ENCODE data around the gene KIF21B. TPM values are rescaled to one million over a fixed set of nuclear protein-coding genes. Genes with fewer than 3 reads are reported as not detected.

Gene KIF21B
- total RNA-seq, 2 donors from 2014 or later = 1.6 to 3.4 TPM

GRCh38 chr1:201068976-201069375, 45.5 kb upstream of the KIF21B start:
- intact Hi-C loops (cut with DNase I) = no loop called here
- ATAC-seq = no peak
- Histone ChIP-seq H3K27me3 (no peaks in the 10 kb centered on the region), H3K4me3 (no peak overlapping the region), H3K36me3 (replicated peaks in 1 of 2; ENCODE audit: insufficient read depth in 1 of 2, low read depth in 2 of 2) (no peaks in the 10 kb centered on the region), H3K9me3 (no peaks in the 10 kb centered on the region), H3K27ac (no peak overlapping the region), H3K4me1 (no peaks in the 10 kb centered on the region)
- TF ChIP-seq POLR2A (IDR thresholded peaks at IDR 0.05) = no peak
- TF ChIP-seq, protein P1, sequence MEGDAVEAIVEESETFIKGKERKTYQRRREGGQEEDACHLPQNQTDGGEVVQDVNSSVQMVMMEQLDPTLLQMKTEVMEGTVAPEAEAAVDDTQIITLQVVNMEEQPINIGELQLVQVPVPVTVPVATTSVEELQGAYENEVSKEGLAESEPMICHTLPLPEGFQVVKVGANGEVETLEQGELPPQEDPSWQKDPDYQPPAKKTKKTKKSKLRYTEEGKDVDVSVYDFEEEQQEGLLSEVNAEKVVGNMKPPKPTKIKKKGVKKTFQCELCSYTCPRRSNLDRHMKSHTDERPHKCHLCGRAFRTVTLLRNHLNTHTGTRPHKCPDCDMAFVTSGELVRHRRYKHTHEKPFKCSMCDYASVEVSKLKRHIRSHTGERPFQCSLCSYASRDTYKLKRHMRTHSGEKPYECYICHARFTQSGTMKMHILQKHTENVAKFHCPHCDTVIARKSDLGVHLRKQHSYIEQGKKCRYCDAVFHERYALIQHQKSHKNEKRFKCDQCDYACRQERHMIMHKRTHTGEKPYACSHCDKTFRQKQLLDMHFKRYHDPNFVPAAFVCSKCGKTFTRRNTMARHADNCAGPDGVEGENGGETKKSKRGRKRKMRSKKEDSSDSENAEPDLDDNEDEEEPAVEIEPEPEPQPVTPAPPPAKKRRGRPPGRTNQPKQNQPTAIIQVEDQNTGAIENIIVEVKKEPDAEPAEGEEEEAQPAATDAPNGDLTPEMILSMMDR (IDR thresholded peaks at IDR 0.05) = no peak
- WGBS, 2 donors = 49 to 71% methylated on average over 4 of the region's 4 CpGs
- no peak for DNase-seq

DNA sequence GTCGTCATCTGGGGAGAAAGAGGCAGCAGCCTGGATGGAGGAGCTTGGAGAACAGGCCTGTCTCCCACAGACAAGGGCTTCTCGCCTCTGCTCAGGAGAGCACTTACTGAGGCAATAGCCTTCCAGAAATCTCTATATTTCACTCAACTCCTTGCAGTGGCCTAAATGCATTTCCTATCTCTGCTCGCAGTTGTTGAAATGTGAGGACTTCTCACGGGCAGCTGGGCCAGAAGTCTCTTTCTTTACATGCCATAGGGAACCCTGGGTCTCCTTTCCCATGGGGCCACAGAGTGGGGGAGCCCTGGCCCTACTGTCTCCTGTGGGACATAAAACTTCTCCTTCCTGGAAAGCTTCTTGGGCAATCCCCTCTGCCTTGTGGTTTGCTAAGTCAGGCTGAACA, 43.5 kb upstream of the KIF21B start:
- H3K36me3 ChIP-seq (replicated peaks in 1 of 2; ENCODE audit: insufficient read depth in 1 of 2, low read depth in 2 of 2) = no peaks in the 10 kb centered on the region
- H3K9me3 ChIP-seq = no peaks in the 10 kb centered on the region
- ATAC-seq = no peak
- no peaks in the 10 kb centered on the region for H3K27me3 ChIP-seq
- TF ChIP-seq, protein P1 (IDR thresholded peaks at IDR 0.05) = no peak
- TF ChIP-seq POLR2A (IDR thresholded peaks at IDR 0.05) = no peak
- no peak overlapping the region for H3K27ac ChIP-seq
- no peaks in the 10 kb centered on the region for H3K4me1 ChIP-seq
- intact Hi-C loops (cut with DNase I) = no loop called here
- no peak overlapping the region for H3K4me3 ChIP-seq
- DNase-seq = no peak
- 64% methylated on average over 3 to 4 of the region's 4 CpGs for WGBS, 2 donors

DNA sequence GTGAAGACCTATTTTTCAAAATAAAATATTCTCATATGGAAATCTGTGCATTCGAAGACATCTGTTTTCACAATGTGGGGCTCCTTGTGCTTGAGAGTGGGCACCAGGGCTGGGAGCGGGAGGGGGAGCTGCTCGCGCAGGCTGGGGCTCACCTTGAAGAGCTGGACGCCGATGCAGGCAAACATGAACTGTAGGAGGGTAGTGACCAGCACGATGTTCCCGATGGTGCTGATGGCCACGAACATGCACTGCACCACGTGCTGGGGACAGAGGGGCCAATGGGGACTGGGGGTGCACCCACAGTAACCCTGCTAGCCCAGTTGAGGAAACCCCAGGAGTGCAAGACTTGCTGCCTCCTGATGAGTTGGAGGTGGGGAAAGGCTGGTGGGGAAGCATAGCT, 42.2 kb upstream of the KIF21B start:
- Histone ChIP-seq H3K4me3 (no peak overlapping the region), H3K27me3 (no peaks in the 10 kb centered on the region), H3K9me3 (no peaks in the 10 kb centered on the region), H3K27ac (no peak overlapping the region), H3K36me3 (replicated peaks in 1 of 2; ENCODE audit: insufficient read depth in 1 of 2, low read depth in 2 of 2) (no peaks in the 10 kb centered on the region), H3K4me1 (no peaks in the 10 kb centered on the region)
- intact Hi-C loops (cut with DNase I) = no loop called here
- ATAC-seq (no peak), DNase-seq (no peak)
- TF ChIP-seq, protein P1 (IDR thresholded peaks at IDR 0.05) = no peak
- no peak for TF ChIP-seq POLR2A (IDR thresholded peaks at IDR 0.05)
- WGBS, 2 donors = 77 to 79% methylated on average over 10 of the region's 10 CpGs

DNA sequence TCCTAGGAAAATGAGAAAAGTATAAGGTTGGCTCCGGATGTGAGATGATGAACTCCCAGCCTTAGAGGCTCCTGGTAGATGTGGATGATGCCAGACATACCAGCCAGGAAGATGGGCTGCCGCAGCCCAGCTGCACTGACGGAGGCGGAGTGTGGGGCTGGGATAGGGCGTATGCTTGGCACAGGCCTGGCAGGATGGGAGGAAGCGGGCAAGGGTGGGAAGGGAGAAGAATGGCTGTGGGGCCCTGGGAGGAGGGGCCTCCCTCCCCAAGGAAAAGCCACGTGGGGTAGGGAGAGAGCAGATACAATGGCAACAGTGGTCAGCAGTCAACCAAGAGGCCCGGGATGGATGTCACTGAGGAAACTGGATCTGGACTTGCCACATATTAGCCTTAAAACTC, 41.3 kb upstream of the KIF21B start:
- intact Hi-C loops (cut with DNase I) = no loop called here
- 76 to 85% methylated on average over 8 of the region's 8 CpGs for WGBS, 2 donors
- ATAC-seq (no peak), DNase-seq (no peak)
- Histone ChIP-seq H3K4me1 (no peaks in the 10 kb centered on the region), H3K4me3 (no peak overlapping the region), H3K9me3 (no peaks in the 10 kb centered on the region), H3K36me3 (replicated peaks in 1 of 2; ENCODE audit: insufficient read depth in 1 of 2, low read depth in 2 of 2) (no peaks in the 10 kb centered on the region), H3K27me3 (no peaks in the 10 kb centered on the region), H3K27ac (no peak overlapping the region)
- no peak for TF ChIP-seq POLR2A (IDR thresholded peaks at IDR 0.05)
- TF ChIP-seq, protein P1 (IDR thresholded peaks at IDR 0.05) = no peak

GRCh38 chr1:201063145-201063544, 39.6 kb upstream of the KIF21B start:
- Histone ChIP-seq H3K36me3 (replicated peaks in 1 of 2; ENCODE audit: insufficient read depth in 1 of 2, low read depth in 2 of 2) (no peaks in the 10 kb centered on the region), H3K9me3 (no peaks in the 10 kb centered on the region), H3K4me1 (no peaks in the 10 kb centered on the region), H3K4me3 (no peak overlapping the region), H3K27me3 (no peaks in the 10 kb centered on the region), H3K27ac (no peak overlapping the region)
- intact Hi-C loops (cut with DNase I) = no loop called here
- ATAC-seq (no peak), DNase-seq (no peak)
- TF ChIP-seq, protein P1 (IDR thresholded peaks at IDR 0.05) = no peak
- WGBS, 2 donors = 81 to 86% methylated on average over 7 of the region's 7 CpGs
